ENCODE results near the gene MORN1.

DNA sequence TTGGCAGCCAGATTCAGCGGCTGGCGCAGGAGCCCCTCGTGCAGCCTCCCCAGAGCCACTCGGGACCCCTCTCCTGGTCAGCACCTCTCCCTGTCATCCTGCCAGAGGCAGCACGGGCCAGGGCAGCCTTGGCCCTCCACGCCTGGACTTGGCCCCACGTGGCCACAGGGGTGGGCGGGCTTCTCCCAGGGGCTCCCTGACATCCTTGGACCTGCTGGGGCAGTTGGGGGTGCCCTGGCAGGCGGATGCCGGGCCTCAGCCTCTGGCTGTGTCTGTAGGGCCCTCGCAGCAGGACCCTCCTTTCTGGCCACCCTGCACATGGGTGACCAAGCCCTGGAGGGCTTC lies 60.2 kb downstream of the MORN1 start:
- TF ChIP-seq, protein P1, sequence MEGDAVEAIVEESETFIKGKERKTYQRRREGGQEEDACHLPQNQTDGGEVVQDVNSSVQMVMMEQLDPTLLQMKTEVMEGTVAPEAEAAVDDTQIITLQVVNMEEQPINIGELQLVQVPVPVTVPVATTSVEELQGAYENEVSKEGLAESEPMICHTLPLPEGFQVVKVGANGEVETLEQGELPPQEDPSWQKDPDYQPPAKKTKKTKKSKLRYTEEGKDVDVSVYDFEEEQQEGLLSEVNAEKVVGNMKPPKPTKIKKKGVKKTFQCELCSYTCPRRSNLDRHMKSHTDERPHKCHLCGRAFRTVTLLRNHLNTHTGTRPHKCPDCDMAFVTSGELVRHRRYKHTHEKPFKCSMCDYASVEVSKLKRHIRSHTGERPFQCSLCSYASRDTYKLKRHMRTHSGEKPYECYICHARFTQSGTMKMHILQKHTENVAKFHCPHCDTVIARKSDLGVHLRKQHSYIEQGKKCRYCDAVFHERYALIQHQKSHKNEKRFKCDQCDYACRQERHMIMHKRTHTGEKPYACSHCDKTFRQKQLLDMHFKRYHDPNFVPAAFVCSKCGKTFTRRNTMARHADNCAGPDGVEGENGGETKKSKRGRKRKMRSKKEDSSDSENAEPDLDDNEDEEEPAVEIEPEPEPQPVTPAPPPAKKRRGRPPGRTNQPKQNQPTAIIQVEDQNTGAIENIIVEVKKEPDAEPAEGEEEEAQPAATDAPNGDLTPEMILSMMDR (IDR thresholded peaks at IDR 0.05; ENCODE audit: low read length) = no peak
- no peak for TF ChIP-seq EZH2 (IDR thresholded peaks at IDR 0.05; ENCODE audit: borderline replicate concordance, low read length)

All from OCI-LY1 (cell line).